Thoracic aorta (tissue), 2 donors: Measurements from ENCODE around the gene RENBP. TPM values are rescaled to one million over a fixed set of nuclear protein-coding genes. Genes with fewer than 3 reads are reported as not detected.

Experiments
- ATAC-seq: fragments of 150-250 bp; one replicate; pipeline ENCODE4 v1.8.0; 2017; ENCODE audit warnings: low read depth; ENCODE audit not compliant: insufficient number of reproducible peaks, low FRiP score
- DNase-seq: peaks from one replicate; pipeline ENCODE4 v3.0.0-alpha.2; 2020; ENCODE audit warnings: low spot score
- H3K27ac ChIP-seq, 2 donors: fragments of 200-600 bp; sonication (generic); 1 replicate in 1 of 2; 2 replicates in 1 of 2; pipeline ENCODE4 v1.5.1; 2016; ENCODE audit warnings: mild to moderate bottlenecking in 2 of 2, moderate library complexity in 2 of 2
- H3K27me3 ChIP-seq: fragments of 200-600 bp; sonication (generic); replicated peaks from 2 replicates; pipeline ENCODE4 v1.6.0; 2016; ENCODE audit warnings: mild to moderate bottlenecking; ENCODE audit not compliant: insufficient read depth
- H3K36me3 ChIP-seq: fragments of 200-600 bp; sonication (generic); one replicate; pipeline ENCODE4 v1.5.1; 2016
- H3K4me1 ChIP-seq, 2 donors: fragments of 200-600 bp; sonication (generic); 1 replicate in 1 of 2; 2 replicates in 1 of 2; pipeline versions ENCODE4 v1.5.1 to v1.6.0; 2016; ENCODE audit warnings: low read depth in 2 of 2, mild to moderate bottlenecking in 1 of 2; ENCODE audit not compliant: control insufficient read depth in 1 of 2
- H3K4me3 ChIP-seq: fragments of 200-600 bp; sonication (generic); 2 replicates; pipeline ENCODE4 v1.5.1; 2016; ENCODE audit warnings: mild to moderate bottlenecking
- H3K9me3 ChIP-seq: fragments of 200-600 bp; sonication (generic); 2 replicates; pipeline ENCODE4 v1.5.1; 2016
- total RNA-seq, 2 donors: library from RNA; depleted of rRNA; stranded (reverse); fragments of >200 nt; gene quantifications; one replicate each; pipeline versions ENCODE4 v1.1.0 to v1.2.3, GENCODE V29; 2016
- TF ChIP-seq, protein P1 (sequence below): fragments of 200-600 bp; sonication (generic); IDR thresholded peaks from one replicate; pipeline ENCODE4 v1.5.1; 2019; ENCODE audit warnings: antibody characterized with exemption

The RENBP gene
- total RNA-seq, 2 donors from 2014 or later: 11.2 to 21.4 TPM

DNA sequence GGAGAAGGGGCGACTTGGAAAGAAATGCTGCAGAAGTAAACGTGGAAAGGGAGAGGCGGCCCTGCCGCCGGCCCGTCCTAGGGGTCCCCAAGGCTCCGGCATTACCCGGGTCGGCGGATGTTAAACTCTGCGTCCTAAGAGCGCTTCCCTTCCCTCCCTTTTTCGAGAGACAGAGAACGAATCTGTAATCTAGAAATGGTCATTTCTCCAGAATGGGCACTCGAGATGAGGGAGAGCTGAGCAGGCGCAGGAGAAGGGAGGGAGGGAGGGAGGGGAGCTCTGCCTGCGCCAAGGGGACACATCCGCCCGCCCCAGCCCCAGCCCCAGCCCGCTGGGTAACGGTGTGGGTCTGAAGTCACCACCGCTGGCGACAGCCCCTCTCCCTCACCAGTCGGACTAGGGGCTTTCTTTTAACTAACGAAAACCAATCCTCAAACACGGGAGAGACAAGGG is 25.5 kb upstream of the RENBP start:
- DNase-seq (no peak), ATAC-seq (no peak)
- TF ChIP-seq, protein P1, sequence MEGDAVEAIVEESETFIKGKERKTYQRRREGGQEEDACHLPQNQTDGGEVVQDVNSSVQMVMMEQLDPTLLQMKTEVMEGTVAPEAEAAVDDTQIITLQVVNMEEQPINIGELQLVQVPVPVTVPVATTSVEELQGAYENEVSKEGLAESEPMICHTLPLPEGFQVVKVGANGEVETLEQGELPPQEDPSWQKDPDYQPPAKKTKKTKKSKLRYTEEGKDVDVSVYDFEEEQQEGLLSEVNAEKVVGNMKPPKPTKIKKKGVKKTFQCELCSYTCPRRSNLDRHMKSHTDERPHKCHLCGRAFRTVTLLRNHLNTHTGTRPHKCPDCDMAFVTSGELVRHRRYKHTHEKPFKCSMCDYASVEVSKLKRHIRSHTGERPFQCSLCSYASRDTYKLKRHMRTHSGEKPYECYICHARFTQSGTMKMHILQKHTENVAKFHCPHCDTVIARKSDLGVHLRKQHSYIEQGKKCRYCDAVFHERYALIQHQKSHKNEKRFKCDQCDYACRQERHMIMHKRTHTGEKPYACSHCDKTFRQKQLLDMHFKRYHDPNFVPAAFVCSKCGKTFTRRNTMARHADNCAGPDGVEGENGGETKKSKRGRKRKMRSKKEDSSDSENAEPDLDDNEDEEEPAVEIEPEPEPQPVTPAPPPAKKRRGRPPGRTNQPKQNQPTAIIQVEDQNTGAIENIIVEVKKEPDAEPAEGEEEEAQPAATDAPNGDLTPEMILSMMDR: no peak

DNA sequence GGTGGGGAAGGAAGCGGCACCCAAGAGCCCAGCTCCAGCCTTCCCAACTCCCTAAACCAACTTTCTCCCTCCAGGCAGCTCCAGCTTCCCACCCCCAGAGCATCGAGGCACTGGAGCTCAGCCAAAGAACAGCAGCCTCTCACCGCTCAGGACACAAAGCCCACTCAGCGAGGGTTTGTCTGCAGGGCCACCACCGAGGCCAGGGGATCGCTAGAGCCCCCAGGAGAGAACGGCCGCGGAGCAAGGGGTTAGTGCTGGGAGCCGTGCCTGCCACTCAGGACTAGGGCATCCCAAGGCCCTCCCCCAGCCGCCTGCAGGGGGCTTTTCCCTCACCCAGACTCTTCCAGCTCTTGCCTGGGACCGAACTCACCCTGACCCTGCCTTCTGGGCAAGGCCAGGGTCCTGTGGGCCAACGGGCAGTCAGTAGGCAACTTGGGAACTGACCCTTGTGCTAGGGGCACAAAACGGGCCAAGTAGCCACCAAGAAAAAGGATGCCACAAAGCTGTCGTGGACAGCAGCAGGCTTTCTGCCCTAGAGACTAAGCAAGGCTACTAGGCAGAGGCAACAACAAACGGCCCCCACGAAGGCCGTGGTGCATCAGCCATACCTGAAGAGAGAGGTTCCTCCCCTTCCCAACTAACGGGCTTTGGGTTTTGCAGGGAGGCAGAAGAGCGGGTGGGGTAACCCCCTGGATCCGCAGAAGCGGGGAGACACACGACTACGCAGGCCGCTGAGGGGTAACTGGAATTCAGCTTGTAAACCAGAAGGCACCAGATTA is 24.9 kb upstream of the RENBP start:
- no peaks in the 10 kb centered on the region for H3K9me3 ChIP-seq
- no peak for DNase-seq
- H3K27me3 ChIP-seq: no peaks in the 10 kb centered on the region
- peak overlapping the region; percentile 74 to 98 for H3K27ac ChIP-seq
- TF ChIP-seq, protein P1: no peak
- ATAC-seq: no peak
- H3K36me3 ChIP-seq: no peaks in the 10 kb centered on the region
- H3K4me1 ChIP-seq: peaks cover 19 to 47% of the 10 kb centered on the region in 2 donors
- peak overlapping the region; percentile 87 for H3K4me3 ChIP-seq

More for the DNA sequence above, 25.5 kb upstream of the RENBP start:
- H3K9me3 ChIP-seq: no peaks in the 10 kb centered on the region
- H3K4me1 ChIP-seq: peaks cover 19 to 53% of the 10 kb centered on the region in 2 donors
- H3K4me3 ChIP-seq: peak overlapping the region; percentile 87
- H3K27ac ChIP-seq: peak overlapping the region; percentile 74 to 98
- no peaks in the 10 kb centered on the region for H3K27me3 ChIP-seq
- H3K36me3 ChIP-seq: no peaks in the 10 kb centered on the region

DNA sequence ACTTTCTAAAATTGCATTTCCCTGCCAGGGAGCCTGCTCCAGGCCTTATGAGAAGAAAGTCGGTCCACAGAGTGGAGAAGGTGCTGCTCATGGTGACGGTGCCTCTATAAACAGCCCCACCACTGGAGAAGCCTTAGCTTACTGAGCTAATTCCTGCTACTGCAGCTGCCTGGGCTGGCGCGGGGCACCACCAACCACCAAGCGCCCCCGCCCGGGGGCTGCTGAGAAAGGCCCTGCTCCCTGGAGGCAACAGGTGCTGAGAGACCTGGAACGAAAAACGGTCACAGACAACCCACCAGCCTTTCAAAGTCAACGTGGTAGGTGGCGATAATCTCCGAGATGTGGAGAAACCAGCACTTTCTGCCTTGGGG is 24.3 kb upstream of the RENBP start:
- Histone ChIP-seq H3K27me3 (no peaks in the 10 kb centered on the region), H3K4me1 (peaks cover 15 to 42% of the 10 kb centered on the region in 2 donors)

DNA sequence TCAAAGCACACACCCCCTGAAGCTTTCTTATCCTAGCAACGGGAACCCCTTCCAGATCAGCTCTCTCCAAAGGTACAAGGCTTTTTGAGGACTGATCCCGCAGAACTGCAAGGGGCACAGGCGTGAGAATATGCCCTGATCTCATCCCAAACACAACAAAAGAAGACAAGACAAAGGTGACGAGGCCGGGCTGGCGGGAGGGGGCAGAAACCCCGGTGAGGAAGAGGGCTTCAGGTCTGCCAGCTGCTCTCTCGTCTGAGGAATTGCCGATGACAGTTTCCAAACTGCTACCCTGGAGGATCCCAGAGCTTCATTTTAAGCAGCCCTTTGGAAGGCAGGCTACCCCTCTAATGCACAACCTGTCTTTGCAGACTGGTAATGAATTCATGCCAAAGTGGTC is 23.8 kb upstream of the RENBP start:
- TF ChIP-seq, protein P1: no peak
- Histone ChIP-seq H3K27ac (peak overlapping the region; percentile 74 to 98), H3K4me1 (peaks cover 13 to 38% of the 10 kb centered on the region in 2 donors), H3K9me3 (no peaks in the 10 kb centered on the region), H3K36me3 (peaks cover 2% of the 10 kb centered on the region), H3K27me3 (no peaks in the 10 kb centered on the region), H3K4me3 (peak overlapping the region; percentile 87)
- ATAC-seq: no peak
- DNase-seq: no peak

More for the DNA sequence above, 24.3 kb upstream of the RENBP start:
- ATAC-seq (no peak), DNase-seq (no peak)
- H3K36me3 ChIP-seq: no peaks in the 10 kb centered on the region
- H3K9me3 ChIP-seq: no peaks in the 10 kb centered on the region
- H3K4me3 ChIP-seq: peak overlapping the region; percentile 87
- TF ChIP-seq, protein P1: no peak
- H3K27ac ChIP-seq: peak overlapping the region; percentile 74 to 98

DNA sequence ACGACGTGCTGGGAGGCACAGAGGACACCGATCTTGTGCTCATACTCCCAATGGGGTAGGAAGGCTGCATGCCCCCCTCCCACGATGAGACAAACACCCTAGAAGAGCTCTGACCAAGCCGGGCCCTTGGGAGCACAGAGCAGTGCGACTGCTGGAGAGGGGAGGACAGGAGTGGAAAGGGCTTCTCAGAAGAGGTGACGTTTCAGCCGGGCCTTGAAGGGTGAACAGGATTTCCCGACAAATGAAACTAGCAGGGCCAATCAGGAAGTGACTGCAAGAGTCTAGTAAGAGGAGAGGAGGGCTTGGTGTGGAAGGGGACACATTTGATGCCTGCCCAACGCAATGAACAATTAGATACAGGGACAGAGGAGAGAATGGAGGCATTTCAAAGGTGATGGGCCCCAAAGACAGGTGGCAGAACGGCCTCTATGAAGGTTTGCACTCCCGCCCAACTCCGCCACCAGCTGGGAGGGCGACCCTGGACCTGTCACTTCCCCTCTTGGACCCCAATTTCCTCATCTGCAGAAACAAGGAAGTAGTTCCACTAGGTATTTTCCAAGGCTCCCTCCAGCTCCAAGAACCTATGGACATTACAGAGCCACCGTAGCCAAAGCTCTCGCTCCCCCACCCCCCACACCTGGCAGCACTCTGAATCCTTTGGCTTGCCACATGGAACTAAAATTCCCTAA is 23.2 kb upstream of the RENBP start:
- peak overlapping the region; percentile 87 for H3K4me3 ChIP-seq
- TF ChIP-seq, protein P1: no peak

More for the DNA sequence above, 23.2 kb upstream of the RENBP start:
- DNase-seq: no peak
- Histone ChIP-seq H3K27me3 (no peaks in the 10 kb centered on the region), H3K27ac (peak overlapping the region; percentile 74 to 98), H3K9me3 (no peaks in the 10 kb centered on the region), H3K4me1 (peaks cover 13 to 38% of the 10 kb centered on the region in 2 donors), H3K36me3 (peaks cover 7% of the 10 kb centered on the region)
- ATAC-seq: no peak
